GM12878 (cell line): Measurements from ENCODE around the gene CD48. TPM values are rescaled to one million over a fixed set of nuclear protein-coding genes. Genes with fewer than 3 reads are reported as not detected.

ENCODE experiments used
- ATAC-seq: fragments of 200-7000 bp; cut with Tn5 transposase; 3 replicates; pipeline ENCODE4 v1.9.1; 2020; ENCODE audit warnings: mild to moderate bottlenecking, moderate library complexity
- BruUV-seq: library from RNA; stranded (reverse); fragments of 400-500 nt; replicated peaks from 2 replicates; lab custom pipeline; 2021; lab: Mats Ljungman, UMichigan
- CTCF ChIA-PET: fragments of 300-600 bp; sonication (Branson Sonifier 250); formaldehyde crosslinking; extraction: SDS; loops from one replicate; lab custom pipeline; 2021; ENCODE audit warnings: inconsistent platforms; lab: Yijun Ruan, JAX
- POLR2A ChIA-PET: fragments of 350-600 bp; formaldehyde crosslinking; extraction: SDS; loops from one replicate; lab custom pipeline; 2021; ENCODE audit warnings: inconsistent platforms; lab: Charles Lee
- RAD21 ChIA-PET: fragments of 300-600 bp; sonication (Branson Sonifier 250); formaldehyde crosslinking; loops from one replicate; lab custom pipeline; 2023; ENCODE audit warnings: antibody characterized with exemption; ENCODE audit not compliant: unreplicated experiment; lab: Charles Lee
- SMC1A ChIA-PET: fragments of 300-600 bp; sonication (Branson Sonifier 250); formaldehyde crosslinking; loops from one replicate; lab custom pipeline; 2023; ENCODE audit not compliant: unreplicated experiment, uncharacterized antibody; lab: Charles Lee
- DNase-seq: peaks from one replicate; pipeline ENCODE4 v3.0.0-alpha.2; 2011; ENCODE audit warnings: low read depth, low spot score
- FAIRE-seq: peaks from 3 replicates; lab custom pipeline; 2011; peaks lifted over from hg19 to GRCh38; lab: Jason Lieb, UNC
- H2AFZ ChIP-seq: 2 replicates; pipeline ENCODE4 v1.6.0; 2011; ENCODE audit warnings: low read depth, low read length, control low read depth; ENCODE audit not compliant: control insufficient read depth
- H3K27ac ChIP-seq: 2 replicates; pipeline ENCODE4 v1.5.1; 2011; ENCODE audit warnings: control low read depth; ENCODE audit not compliant: control insufficient read depth, insufficient read depth
- H3K27me3 ChIP-seq, 2 experiments: replicated peaks in 1 of 2; 2 replicates each; pipeline versions ENCODE4 v1.6.0 to v1.6.1; 2011; ENCODE audit warnings: low read length in 1 of 2; ENCODE audit not compliant: control insufficient read depth in 2 of 2, insufficient read depth in 2 of 2
- H3K36me3 ChIP-seq, 2 experiments: 2 replicates each; pipeline ENCODE4 v1.5.1; 2011; ENCODE audit warnings: low read length in 1 of 2; ENCODE audit not compliant: control insufficient read depth in 2 of 2, insufficient read depth in 2 of 2
- H3K4me1 ChIP-seq: 2 replicates; pipeline ENCODE4 v1.6.1; 2011; ENCODE audit warnings: mild to moderate bottlenecking, low read length, moderate library complexity, mixed read lengths; ENCODE audit not compliant: control insufficient read depth, insufficient read depth
- H3K4me2 ChIP-seq: 2 replicates; pipeline ENCODE4 v1.6.0; 2011; ENCODE audit warnings: control low read depth; ENCODE audit not compliant: control insufficient read depth, insufficient read depth
- H3K4me3 ChIP-seq: fragments of 200-600 bp; sonication (generic); 2 replicates; pipeline ENCODE4 v1.5.1; 2016
- H3K79me2 ChIP-seq: 2 replicates; pipeline ENCODE4 v1.6.0; 2011; ENCODE audit warnings: low read length; ENCODE audit not compliant: control insufficient read depth, insufficient read depth
- H3K9ac ChIP-seq: 2 replicates; pipeline ENCODE4 v1.8.0; 2011; ENCODE audit warnings: low read length, control low read depth, mixed read lengths; ENCODE audit not compliant: control insufficient read depth, insufficient read depth
- H3K9me3 ChIP-seq: replicated peaks from 3 replicates; pipeline ENCODE4 v1.5.1; 2011; ENCODE audit warnings: mild to moderate bottlenecking, low read length; ENCODE audit not compliant: control insufficient read depth, insufficient read depth
- H4K20me1 ChIP-seq: 2 replicates; pipeline ENCODE4 v1.6.0; 2011; ENCODE audit not compliant: control insufficient read depth, insufficient read depth
- BMI1 ChIP-seq: fragments of 450-650 bp; IDR thresholded peaks from 2 replicates; pipeline ENCODE4 v1.6.1; 2016; ENCODE audit warnings: mild to moderate bottlenecking, moderate library complexity, borderline replicate concordance
- GABPA ChIP-seq: IDR thresholded peaks from 2 replicates; pipeline ENCODE4 v1.6.1; 2014; ENCODE audit warnings: antibody characterized with exemption, low read depth, mild to moderate bottlenecking, inconsistent platforms
- GATAD2B ChIP-seq: fragments of 450-650 bp; conservative IDR thresholded peaks from 2 replicates; pipeline ENCODE4 v1.6.1; 2017; ENCODE audit warnings: low read depth, mild to moderate bottlenecking, moderate library complexity
- RCOR1 ChIP-seq: conservative IDR thresholded peaks from 2 replicates; pipeline ENCODE4 v1.6.1; 2012; ENCODE audit warnings: low read depth, low read length, improper control_type of control experiment
- SIN3A ChIP-seq: IDR thresholded peaks from 2 replicates; pipeline ENCODE4 v1.6.1; 2012; ENCODE audit warnings: low read depth, low read length, improper control_type of control experiment
- SMAD1 ChIP-seq: fragments of 450-650 bp; IDR thresholded peaks from 2 replicates; pipeline ENCODE4 v1.6.1; 2018; ENCODE audit warnings: mild to moderate bottlenecking, low read depth; ENCODE audit not compliant: partially characterized antibody
- SMC3 ChIP-seq: IDR thresholded peaks from 2 replicates; pipeline ENCODE4 v1.6.1; 2011; ENCODE audit warnings: low read length, improper control_type of control experiment, borderline replicate concordance
- SREBF1 ChIP-seq: IDR thresholded peaks from 2 replicates; pipeline ENCODE4 v1.6.1; 2012; ENCODE audit warnings: mild to moderate bottlenecking, low read length
- SRF ChIP-seq, 2 experiments: IDR thresholded peaks; 2 replicates each; pipeline ENCODE4 v1.6.1; 2011; ENCODE audit warnings: low read depth in 2 of 2, low read length in 2 of 2, mild to moderate bottlenecking in 1 of 2, moderate library complexity in 1 of 2
- SUZ12 ChIP-seq: fragments of 200-600 bp; sonication (generic); IDR thresholded peaks from one replicate; pipeline ENCODE4 v1.6.1; 2018; ENCODE audit warnings: antibody characterized with exemption, mild to moderate bottlenecking; ENCODE audit not compliant: unreplicated experiment
- TCF3 ChIP-seq: IDR thresholded peaks from 2 replicates; pipeline ENCODE4 v1.6.1; 2012; ENCODE audit warnings: low read depth, mild to moderate bottlenecking, low read length, borderline replicate concordance; ENCODE audit not compliant: insufficient read depth
- TCF7 ChIP-seq: IDR thresholded peaks from 2 replicates; pipeline ENCODE4 v1.6.1; 2014; ENCODE audit warnings: antibody characterized with exemption, borderline replicate concordance
- ZNF384 ChIP-seq: IDR thresholded peaks from 2 replicates; pipeline ENCODE4 v1.6.1; 2012; ENCODE audit warnings: low read depth, mild to moderate bottlenecking, low read length, improper control_type of control experiment, borderline replicate concordance
- WGBS: methylation state at CpG from one replicate; pipeline ENCODE4 v1.1.6; 2016; ENCODE audit warnings: low lambda C conversion rate; ENCODE audit not compliant: insufficient replicate concordance, insufficient coverage; ENCODE audit errors: missing lambda C conversion rate; 5-methylcytosine and 5-hydroxymethylcytosine counted together
- in situ Hi-C: fragments of 300-500 bp; cut with MboI; formaldehyde crosslinking; loops from 9 replicates; pipeline ENCODE4 v1.14.3; 2018; ENCODE audit warnings: mixed read lengths
- intact Hi-C: fragments of 100-400 bp; cut with micrococcal nuclease; formaldehyde crosslinking; loops from one replicate; pipeline ENCODE4 v1.14.2; 2022; ENCODE audit not compliant: unreplicated experiment
- polyA plus RNA-seq, 11 experiments: library from polyadenylated mRNA; depleted of rRNA in 4 of 11; unstranded in 6 of 11; stranded (reverse) in 5 of 11; fragments of >200 nt; fragmentation: Nextera tagmentation in 4 of 11; fragmentation: Illumina TruSeq in 1 of 11; extraction: Ambion mirVana in 4 of 11; extraction: Trizol in 1 of 11; gene quantifications; 1 replicate in 1 of 11; 2 replicates in 10 of 11; pipeline versions ENCODE4 v1.2.1 to v1.2.3, GENCODE V29; 2011 to 2016; ENCODE audit warnings: inconsistent platforms in 2 of 11, missing spikeins in 2 of 11, low read depth in 1 of 11
- total RNA-seq, 4 experiments: library from RNA; depleted of rRNA in 3 of 4; stranded (reverse); fragments of >200 nt in 3 of 4; fragmentation: Illumina TruSeq in 1 of 4; extraction: Trizol in 1 of 4; gene quantifications; 2 replicates each; pipeline versions ENCODE4 v1.2.1 to v1.2.3, GENCODE V29; 2013 to 2021
- TF ChIP-seq, protein P1 (sequence below): fragments of 450-650 bp; IDR thresholded peaks from 2 replicates; pipeline ENCODE4 v1.6.1; 2018; ENCODE audit warnings: borderline replicate concordance, mild to moderate bottlenecking; ENCODE audit not compliant: partially characterized antibody

Gene CD48
- total and polyA plus RNA-seq, 10 of the 15 experiments (the other 5 are each of a cell fraction or from before 2014, with no cell fraction given), result 302 to 1,315 (median 430) TPM

DNA sequence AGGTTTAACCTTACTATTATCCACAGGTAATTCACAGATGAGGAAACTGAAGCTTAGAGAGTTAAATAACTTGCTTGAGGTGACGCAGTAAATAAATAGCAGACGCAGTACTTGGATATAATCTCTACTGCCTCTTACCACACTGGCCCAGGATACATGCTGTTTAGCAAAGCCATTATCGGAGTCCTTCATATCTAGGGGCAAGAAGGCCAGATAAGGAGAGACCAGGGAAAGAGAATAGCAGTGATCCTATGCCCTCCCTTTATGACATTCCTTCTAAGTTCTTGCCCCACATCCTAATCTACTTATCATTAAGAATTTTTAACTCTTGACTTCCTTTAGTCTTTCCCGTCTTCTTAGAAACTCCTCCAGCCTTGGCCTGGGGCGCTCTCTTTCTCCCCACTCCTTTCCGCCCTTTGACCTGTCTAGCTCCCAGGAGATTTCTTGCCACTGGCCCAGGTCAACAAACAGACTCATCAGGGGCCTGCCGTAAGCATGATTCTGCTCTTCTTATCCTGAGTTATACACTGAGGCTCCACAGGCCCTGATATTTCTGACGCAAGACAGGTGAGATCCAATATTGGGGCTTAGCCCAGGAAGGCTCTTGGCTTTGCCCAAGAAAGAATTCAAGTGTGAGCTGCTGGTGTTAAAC is 53.3 kb downstream of the CD48 start:
- TF ChIP-seq RCOR1, result no peak
- TF ChIP-seq ZNF384, result no peak
- TF ChIP-seq TCF3, result no peak
- no peak for TF ChIP-seq GABPA
- TF ChIP-seq, all 136 proteins: peak for 0
- Histone ChIP-seq H3K9me3 (no peaks in the 10 kb centered on the region; the same call in 1 of the 3 replicates), H3K4me1 (peaks cover 55% of the 10 kb centered on the region), H2AFZ (no peak overlapping the region), H3K9ac (no peak overlapping the region), H3K27ac (peak overlapping the region; percentile 76), H3K4me2 (peak overlapping the region; percentile 18; the same call in 1 of the 2 replicates), H3K79me2 (peaks cover 19% of the 10 kb centered on the region), H3K27me3 (no peaks in the 10 kb centered on the region), H4K20me1 (no peaks in the 10 kb centered on the region), H3K36me3 (no peaks in the 10 kb centered on the region), H3K4me3 (no peak overlapping the region)
- 93% methylated on average over 8 of the region's 8 CpGs for WGBS
- BruUV-seq, result no TSS peak
- DNase-seq (no peak), FAIRE-seq (no peak), ATAC-seq (no peak)
- ChIA-PET SMC1A (interaction anchor here (0.7 to 4.5 kb wide), 4 partner anchors 8 to 16 kb away, joined by 3 to 36 read pairs (median 14); no protein-coding TSS in a partner anchor), CTCF (interaction anchor here (0.9 to 1.4 kb wide), 3 partner anchors 10 to 34 kb away, joined by 3 read pairs; no protein-coding TSS in a partner anchor), RAD21 (no interaction called here), POLR2A (interaction anchor here (1.6 to 2.1 kb wide), 2 partner anchors 14 to 18 kb away, joined by 4 to 5 read pairs; no protein-coding TSS in a partner anchor)
- intact Hi-C loops, result no loop called here
- in situ Hi-C loops, result no loop called here

DNA sequence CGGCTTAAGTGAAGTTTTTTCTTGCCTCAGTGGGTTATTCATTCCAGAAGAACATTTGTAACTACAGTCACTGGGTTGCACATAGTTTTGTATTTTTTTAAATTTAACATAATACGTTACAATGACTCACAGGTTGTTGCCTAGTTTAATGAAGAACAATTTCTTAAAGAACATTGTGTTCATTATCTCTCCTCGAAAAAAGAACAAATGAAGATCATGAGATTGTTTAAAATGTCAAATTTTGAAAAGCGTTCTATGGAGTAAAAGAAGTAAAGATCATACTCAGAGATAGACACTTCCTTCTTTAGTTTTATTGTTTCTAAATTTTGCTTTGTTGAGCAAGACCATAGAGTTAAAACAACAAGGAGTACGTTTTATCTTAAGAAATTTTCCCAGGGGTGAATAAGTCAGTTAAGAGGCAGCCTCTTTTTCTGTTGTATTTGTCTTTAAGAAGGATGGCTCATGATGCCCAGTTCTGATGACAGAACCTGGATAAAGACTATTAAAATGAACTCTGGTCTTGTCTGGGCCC is 54.3 kb downstream of the CD48 start:
- Histone ChIP-seq H3K79me2 (peaks cover 25% of the 10 kb centered on the region), H3K4me2 (peak overlapping the region; percentile 36), H3K27me3 (no peaks in the 10 kb centered on the region), H3K4me1 (peaks cover 59% of the 10 kb centered on the region), H3K36me3 (no peaks in the 10 kb centered on the region), H4K20me1 (no peaks in the 10 kb centered on the region), H3K4me3 (no peak overlapping the region), H2AFZ (no peak overlapping the region; the same call in 1 of the 2 replicates), H3K27ac (peak overlapping the region; percentile 76), H3K9ac (no peak overlapping the region), H3K9me3 (no peaks in the 10 kb centered on the region; the same call in 1 of the 3 replicates)
- ChIA-PET CTCF (interaction anchor here (0.9 to 1.4 kb wide), 2 partner anchors 9 to 18 kb away, joined by 3 read pairs; no protein-coding TSS in a partner anchor), RAD21 (no interaction called here), POLR2A (interaction anchor here (2.1 kb wide), 1 partner anchor 17 kb away, joined by 4 read pairs; no protein-coding TSS in a partner anchor), SMC1A (interaction anchor here (3.3 to 4.5 kb wide), 2 partner anchors 7 to 17 kb away, joined by 24 to 36 read pairs; no protein-coding TSS in a partner anchor)
- in situ Hi-C loops, result no loop called here
- no peak for DNase-seq
- 55% methylated on average over 5 of the region's 5 CpGs for WGBS
- FAIRE-seq, result no peak
- no peak for ATAC-seq
- BruUV-seq, result no TSS peak
- intact Hi-C loops, result no loop called here
- TF ChIP-seq SRF (IDR thresholded peaks at IDR 0.05; ENCODE audit: low read depth in 2 of 2, low read length in 2 of 2) (no peak), SMC3 (no peak), BMI1 (no peak), GATAD2B (no peak), TCF7 (no peak), SUZ12 (no peak), SIN3A (no peak), SMAD1 (no peak), SREBF1 (no peak)
- TF ChIP-seq, protein P1, sequence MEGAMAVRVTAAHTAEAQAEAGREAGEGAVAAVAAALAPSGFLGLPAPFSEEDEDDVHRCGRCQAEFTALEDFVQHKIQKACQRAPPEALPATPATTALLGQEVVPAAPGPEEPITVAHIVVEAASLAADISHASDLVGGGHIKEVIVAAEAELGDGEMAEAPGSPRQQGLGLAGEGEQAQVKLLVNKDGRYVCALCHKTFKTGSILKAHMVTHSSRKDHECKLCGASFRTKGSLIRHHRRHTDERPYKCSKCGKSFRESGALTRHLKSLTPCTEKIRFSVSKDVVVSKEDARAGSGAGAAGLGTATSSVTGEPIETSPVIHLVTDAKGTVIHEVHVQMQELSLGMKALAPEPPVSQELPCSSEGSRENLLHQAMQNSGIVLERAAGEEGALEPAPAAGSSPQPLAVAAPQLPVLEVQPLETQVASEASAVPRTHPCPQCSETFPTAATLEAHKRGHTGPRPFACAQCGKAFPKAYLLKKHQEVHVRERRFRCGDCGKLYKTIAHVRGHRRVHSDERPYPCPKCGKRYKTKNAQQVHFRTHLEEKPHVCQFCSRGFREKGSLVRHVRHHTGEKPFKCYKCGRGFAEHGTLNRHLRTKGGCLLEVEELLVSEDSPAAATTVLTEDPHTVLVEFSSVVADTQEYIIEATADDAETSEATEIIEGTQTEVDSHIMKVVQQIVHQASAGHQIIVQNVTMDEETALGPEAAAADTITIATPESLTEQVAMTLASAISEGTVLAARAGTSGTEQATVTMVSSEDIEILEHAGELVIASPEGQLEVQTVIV, result no peak
